ENCODE measurements around the gene TMC1. TPM values are rescaled to one million over a fixed set of nuclear protein-coding genes. Genes with fewer than 3 reads are reported as not detected.

Gene TMC1
- total and polyA plus RNA-seq, 10 of the 15 experiments (the other 5 are each of a cell fraction or from before 2014, with no cell fraction given) = 0.06 to 0.94 (median 0.40) TPM; not detected in 1

DNA sequence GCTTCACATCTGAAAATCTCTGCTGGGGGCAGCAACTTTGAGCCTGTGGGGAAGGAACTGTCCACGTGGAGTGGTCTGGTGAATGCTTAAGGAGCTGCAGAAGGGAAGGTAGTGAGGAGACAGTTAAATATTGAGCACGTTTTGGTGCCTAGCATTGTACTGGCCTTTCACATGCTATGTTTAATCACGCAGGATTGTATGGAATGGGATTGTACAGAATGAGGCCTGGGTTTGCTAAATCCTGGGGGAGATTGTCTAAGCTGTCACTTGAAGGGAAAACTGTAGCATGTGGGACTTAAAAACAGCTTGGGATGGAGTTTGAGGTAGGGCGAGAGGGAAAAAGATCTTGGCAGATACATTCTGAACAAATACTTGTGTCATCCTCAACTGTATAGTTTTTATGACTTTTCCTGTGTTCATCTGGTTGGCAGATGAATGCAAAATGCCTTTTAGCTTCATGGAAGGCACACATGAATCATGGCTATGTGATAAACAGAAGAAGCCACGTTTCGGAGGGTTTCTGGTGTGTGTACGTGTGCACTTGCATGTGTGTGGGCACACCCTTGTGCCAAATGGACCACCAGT, 106.6 kb downstream of the TMC1 start:
- Histone ChIP-seq H3K27ac (ENCODE audit: control insufficient read depth, insufficient read depth) (no peak overlapping the region), H3K9me3 (replicated peaks; ENCODE audit: control insufficient read depth, insufficient read depth, low read length) (no peaks in the 10 kb centered on the region; the same call in 2 of the 3 replicates), H3K79me2 (ENCODE audit: control insufficient read depth, insufficient read depth, low read length) (no peaks in the 10 kb centered on the region), H4K20me1 (ENCODE audit: control insufficient read depth, insufficient read depth) (no peaks in the 10 kb centered on the region), H3K27me3 (replicated peaks in 1 of 2; ENCODE audit: control insufficient read depth in 2 of 2, insufficient read depth in 2 of 2, low read length in 1 of 2) (no peaks in the 10 kb centered on the region), H3K4me3 (no peak overlapping the region), H2AFZ (ENCODE audit: control insufficient read depth, low read depth, low read length) (no peak overlapping the region), H3K36me3 (ENCODE audit: control insufficient read depth in 2 of 2, insufficient read depth in 2 of 2, low read length in 1 of 2) (no peaks in the 10 kb centered on the region), H3K4me2 (ENCODE audit: control insufficient read depth, insufficient read depth) (0 out of 2 replicates have a peak overlapping the region, but pooled peaks have one; percentile 14), H3K4me1 (ENCODE audit: control insufficient read depth, insufficient read depth, low read length) (no peaks in the 10 kb centered on the region), H3K9ac (ENCODE audit: control insufficient read depth, insufficient read depth, low read length) (no peak overlapping the region)
- 43% methylated on average over 7 of the region's 7 CpGs for WGBS (ENCODE audit: insufficient coverage, insufficient replicate concordance, low lambda C conversion rate, missing lambda C conversion rate)
- in situ Hi-C loops (cut with MboI) = no loop called here
- CTCF ChIA-PET = interaction anchor here (0.6 kb wide), 1 partner anchor 474 kb away, joined by 3 read pairs; no protein-coding TSS in a partner anchor
- intact Hi-C loops (cut with micrococcal nuclease; ENCODE audit: unreplicated experiment) = no loop called here
- ATAC-seq (no peak), DNase-seq (ENCODE audit: low read depth, low spot score) (no peak), FAIRE-seq (no peak)
- BruUV-seq (replicated peaks) = no TSS peak
- TF ChIP-seq KLF5 (IDR thresholded peaks at IDR 0.05; ENCODE audit: partially characterized antibody) = no peak
- TF ChIP-seq JUND (IDR thresholded peaks at IDR 0.05; ENCODE audit: low read depth, low read length) = no peak
- TF ChIP-seq MXI1 (IDR thresholded peaks at IDR 0.05; ENCODE audit: low read depth, low read length) = no peak
- TF ChIP-seq, protein P1, sequence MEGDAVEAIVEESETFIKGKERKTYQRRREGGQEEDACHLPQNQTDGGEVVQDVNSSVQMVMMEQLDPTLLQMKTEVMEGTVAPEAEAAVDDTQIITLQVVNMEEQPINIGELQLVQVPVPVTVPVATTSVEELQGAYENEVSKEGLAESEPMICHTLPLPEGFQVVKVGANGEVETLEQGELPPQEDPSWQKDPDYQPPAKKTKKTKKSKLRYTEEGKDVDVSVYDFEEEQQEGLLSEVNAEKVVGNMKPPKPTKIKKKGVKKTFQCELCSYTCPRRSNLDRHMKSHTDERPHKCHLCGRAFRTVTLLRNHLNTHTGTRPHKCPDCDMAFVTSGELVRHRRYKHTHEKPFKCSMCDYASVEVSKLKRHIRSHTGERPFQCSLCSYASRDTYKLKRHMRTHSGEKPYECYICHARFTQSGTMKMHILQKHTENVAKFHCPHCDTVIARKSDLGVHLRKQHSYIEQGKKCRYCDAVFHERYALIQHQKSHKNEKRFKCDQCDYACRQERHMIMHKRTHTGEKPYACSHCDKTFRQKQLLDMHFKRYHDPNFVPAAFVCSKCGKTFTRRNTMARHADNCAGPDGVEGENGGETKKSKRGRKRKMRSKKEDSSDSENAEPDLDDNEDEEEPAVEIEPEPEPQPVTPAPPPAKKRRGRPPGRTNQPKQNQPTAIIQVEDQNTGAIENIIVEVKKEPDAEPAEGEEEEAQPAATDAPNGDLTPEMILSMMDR (IDR thresholded peaks at IDR 0.05 in 2 of 3, conservative IDR thresholded peaks at IDR 0.05 in 1 of 3; ENCODE audit: control insufficient read depth in 2 of 3, extremely low read depth in 1 of 3, insufficient read depth in 1 of 3, low read depth in 3 of 3, low read length in 3 of 3) = no peak
- no peak for TF ChIP-seq ATF7 (IDR thresholded peaks at IDR 0.05; ENCODE audit: low read depth)
- POLR2A ChIA-PET = no interaction called here
- RAD21 ChIA-PET (ENCODE audit: unreplicated experiment) = no interaction called here
- SMC1A ChIA-PET (ENCODE audit: uncharacterized antibody, unreplicated experiment) = no interaction called here

Data from GM12878 (cell line).